H1 (cell line): ENCODE measurements around the gene PTCD3. TPM values are rescaled to one million over a fixed set of nuclear protein-coding genes. Genes with fewer than 3 reads are reported as not detected.

ENCODE experiments used
- CTCF ChIA-PET: fragments of 300-600 bp; sonication (Branson Sonifier 250); formaldehyde crosslinking; loops from one replicate; lab custom pipeline; 2021; ENCODE audit not compliant: partially characterized antibody; lab: Charles Lee
- POLR2A ChIA-PET: fragments of 300-600 bp; sonication (Branson Sonifier 250); formaldehyde crosslinking; loops from one replicate; lab custom pipeline; 2021; ENCODE audit warnings: inconsistent platforms; ENCODE audit not compliant: partially characterized antibody; lab: Charles Lee
- DNase-seq, 2 experiments: peaks; one replicate each; pipeline versions ENCODE4 v3.0.0 to v3.0.0-alpha.2; 2010 to 2022; ENCODE audit warnings: low spot score in 2 of 2, low read depth in 1 of 2, mixed read lengths in 1 of 2
- FAIRE-seq: peaks from 2 replicates; lab custom pipeline; 2011; peaks lifted over from hg19 to GRCh38; lab: Jason Lieb, UNC
- H2AFZ ChIP-seq: 2 replicates; pipeline ENCODE4 v1.8.1; 2012; ENCODE audit warnings: low read length, inconsistent platforms
- H2AK5ac ChIP-seq: 2 replicates; pipeline ENCODE4 v1.6.1; 2013; ENCODE audit warnings: low read depth, low read length
- H2BK120ac ChIP-seq: replicated peaks from 2 replicates; pipeline ENCODE3; 2013; ENCODE audit warnings: low read depth, low read length, inconsistent platforms
- H2BK12ac ChIP-seq: 2 replicates; pipeline ENCODE4 v1.6.1; 2013; ENCODE audit warnings: low read depth, low read length
- H2BK15ac ChIP-seq: 2 replicates; pipeline ENCODE4 v1.6.1; 2013; ENCODE audit warnings: low read length
- H2BK20ac ChIP-seq: 2 replicates; pipeline ENCODE4 v1.6.1; 2013; ENCODE audit warnings: low read length
- H2BK5ac ChIP-seq: 2 replicates; pipeline ENCODE4 v1.6.1; 2013; ENCODE audit warnings: low read depth, low read length
- H3K14ac ChIP-seq: 2 replicates; pipeline ENCODE4 v1.6.1; 2013; ENCODE audit warnings: inconsistent platforms; ENCODE audit not compliant: insufficient read length
- H3K18ac ChIP-seq: 2 replicates; pipeline ENCODE4 v1.6.1; 2013; ENCODE audit warnings: low read length; ENCODE audit errors: extremely low read depth
- H3K23ac ChIP-seq: 2 replicates; pipeline ENCODE4 v1.6.1; 2013; ENCODE audit warnings: inconsistent platforms; ENCODE audit not compliant: insufficient read length
- H3K23me2 ChIP-seq: 2 replicates; pipeline ENCODE4 v1.6.1; 2013; ENCODE audit warnings: low read depth, low read length
- H3K27ac ChIP-seq: 2 replicates; pipeline ENCODE4 v1.6.1; 2011; ENCODE audit warnings: low read depth, low read length, inconsistent platforms
- H3K27me3 ChIP-seq, 4 experiments: replicated peaks in 1 of 4; 1 replicate in 1 of 4; 2 replicates in 3 of 4; pipeline versions ENCODE4 v1.6.1 to v1.8.1; 2011 to 2013; ENCODE audit warnings: low read length in 3 of 4, mild to moderate bottlenecking in 3 of 4, inconsistent platforms in 2 of 4, mixed read lengths in 2 of 4, moderate library complexity in 1 of 4; ENCODE audit not compliant: control insufficient read depth in 3 of 4, insufficient read depth in 3 of 4; ENCODE audit errors: extremely low read depth in 1 of 4
- H3K36me3 ChIP-seq, 4 experiments: 2 replicates each; pipeline versions ENCODE4 v1.6.1 to v1.8.1; 2011 to 2013; ENCODE audit warnings: mild to moderate bottlenecking in 4 of 4, low read length in 3 of 4, moderate library complexity in 2 of 4, control low read depth in 1 of 4, inconsistent platforms in 1 of 4; ENCODE audit not compliant: insufficient read depth in 4 of 4, control insufficient read depth in 2 of 4
- H3K4ac ChIP-seq: replicated peaks from 2 replicates; pipeline ENCODE3; 2013; ENCODE audit warnings: low read length, low read depth, mixed read lengths, inconsistent platforms; ENCODE audit not compliant: insufficient read length
- H3K4me1 ChIP-seq, 4 experiments: replicated peaks in 1 of 4; 1 replicate in 1 of 4; 2 replicates in 3 of 4; pipeline versions ENCODE4 v1.6.1 to v1.8.1; 2011 to 2013; ENCODE audit warnings: low read length in 3 of 4, inconsistent platforms in 2 of 4, mixed read lengths in 1 of 4; ENCODE audit not compliant: insufficient read depth in 4 of 4, control insufficient read depth in 3 of 4
- H3K4me2 ChIP-seq, 2 experiments: 2 replicates each; pipeline versions ENCODE4 v1.6.1 to v1.8.1; 2011 to 2013; ENCODE audit warnings: low read depth in 2 of 2, low read length in 2 of 2, control low read depth in 1 of 2, inconsistent platforms in 1 of 2, mild to moderate bottlenecking in 1 of 2; ENCODE audit not compliant: insufficient read depth in 1 of 2
- H3K4me3 ChIP-seq, 4 experiments: fragments of 200-600, 300-600 bp in 1 of 4; sonication (generic), shearing (Covaris generic), sonication (Bioruptor Twin) in 1 of 4; 2 replicates each; pipeline versions ENCODE4 v1.5.1 to v1.8.1; 2011 to 2016; ENCODE audit warnings: low read length in 4 of 4, low read depth in 3 of 4, control low read depth in 2 of 4, inconsistent platforms in 2 of 4, mild to moderate bottlenecking in 2 of 4, mixed read lengths in 1 of 4, moderate library complexity in 1 of 4; ENCODE audit not compliant: insufficient read depth in 2 of 4; ENCODE audit errors: extremely low read depth in 1 of 4
- H3K56ac ChIP-seq: replicated peaks from 2 replicates; pipeline ENCODE3; 2013; ENCODE audit warnings: low read depth, mild to moderate bottlenecking, mixed read lengths, low read length, inconsistent platforms; ENCODE audit not compliant: insufficient read length
- H3K79me1 ChIP-seq: 2 replicates; pipeline ENCODE4 v1.6.1; 2013; ENCODE audit warnings: low read depth, low read length, control low read depth
- H3K79me2 ChIP-seq, 2 experiments: 2 replicates each; pipeline versions ENCODE4 v1.6.1 to v1.8.1; 2012 to 2013; ENCODE audit warnings: low read length in 2 of 2, mild to moderate bottlenecking in 2 of 2, inconsistent platforms in 1 of 2; ENCODE audit not compliant: insufficient read depth in 2 of 2, control insufficient read depth in 1 of 2
- H3K9ac ChIP-seq, 4 experiments: replicated peaks in 1 of 4; 1 replicate in 1 of 4; 2 replicates in 3 of 4; pipeline versions ENCODE4 v1.6.1 to v1.8.1; 2011 to 2013; ENCODE audit warnings: low read depth in 3 of 4, low read length in 3 of 4, control low read depth in 2 of 4, mild to moderate bottlenecking in 2 of 4, moderate library complexity in 2 of 4, inconsistent platforms in 1 of 4; ENCODE audit errors: extremely low read depth in 1 of 4
- H3K9me3 ChIP-seq, 2 experiments: 2 replicates each; pipeline versions ENCODE4 v1.6.1 to v1.8.1; 2012 to 2013; ENCODE audit warnings: mild to moderate bottlenecking in 2 of 2, moderate library complexity in 2 of 2, control low read depth in 1 of 2, inconsistent platforms in 1 of 2, low read depth in 1 of 2, low read length in 1 of 2, mixed read lengths in 1 of 2; ENCODE audit not compliant: insufficient read depth in 2 of 2
- H4K20me1 ChIP-seq, 2 experiments: replicated peaks in 1 of 2; 2 replicates each; pipeline versions ENCODE3 to v1.8.1; 2011 to 2013; ENCODE audit warnings: inconsistent platforms in 2 of 2, low read length in 2 of 2, mild to moderate bottlenecking in 1 of 2; ENCODE audit not compliant: insufficient read depth in 2 of 2, control insufficient read depth in 1 of 2
- H4K5ac ChIP-seq: 2 replicates; pipeline ENCODE4 v1.6.1; 2013; ENCODE audit warnings: low read length, low read depth, mixed read lengths, inconsistent platforms; ENCODE audit not compliant: insufficient read length
- H4K8ac ChIP-seq: 2 replicates; pipeline ENCODE4 v1.8.0; 2013; ENCODE audit warnings: mild to moderate bottlenecking, moderate library complexity, low read length, inconsistent platforms; ENCODE audit not compliant: insufficient read depth; ENCODE audit errors: extremely low read depth
- H4K91ac ChIP-seq: replicated peaks from 2 replicates; pipeline ENCODE3; 2013; ENCODE audit warnings: low read length, mixed read lengths, inconsistent platforms; ENCODE audit not compliant: insufficient read length
- GABPA ChIP-seq: IDR thresholded peaks from 2 replicates; pipeline ENCODE4 v1.6.1; 2011; ENCODE audit warnings: mild to moderate bottlenecking, low read length, moderate library complexity, borderline replicate concordance; ENCODE audit not compliant: insufficient read depth
- whole genome bisulfite sequencing, 2 experiments: shearing (Covaris generic) in 1 of 2; methylation state at CpG; one replicate each; pipeline versions ENCODE4 v1.1.6 to v1.1.7; 2013 to 2015; ENCODE audit warnings: low lambda C conversion rate in 2 of 2, mixed read lengths in 2 of 2, inconsistent platforms in 1 of 2, low coverage in 1 of 2, missing lambda C conversion rate in 1 of 2; ENCODE audit not compliant: insufficient replicate concordance in 2 of 2, insufficient coverage in 1 of 2, insufficient read length in 1 of 2; ENCODE audit errors: extremely low coverage in 1 of 2, missing lambda C conversion rate in 1 of 2; 5-methylcytosine and 5-hydroxymethylcytosine counted together
- polyA plus RNA-seq, 7 experiments: library from polyadenylated mRNA; depleted of rRNA in 3 of 7; stranded (reverse) in 5 of 7; unstranded in 2 of 7; fragments of >200 nt in 5 of 7; fragments of 200-250 nt in 2 of 7; gene quantifications; 1 replicate in 5 of 7; 2 replicates in 1 of 7; 4 replicates in 1 of 7; pipeline versions ENCODE4 v1.2.1 to v1.2.3, GENCODE V29; 2011 to 2013; ENCODE audit warnings: missing spikeins in 2 of 7, mixed read lengths in 2 of 7
- total RNA-seq: library from RNA; stranded (reverse); fragmentation: NEBNext Ultra II Directional; extraction: Animal tissue kit (Norgen Biotek cat#: 25700); gene quantifications from 2 replicates; pipeline ENCODE4 v1.2.1, GENCODE V29; 2021

Gene PTCD3
- total and polyA plus RNA-seq, 2 of the 8 experiments (the other 6 are each of a cell fraction or from before 2014, with no cell fraction given), result 64.3 to 192 TPM

- ChIA-PET POLR2A (interaction anchor here (1.3 to 4.3 kb wide), 6 partner anchors 8 to 24 kb away, joined by 3 to 24 read pairs (median 6); no protein-coding TSS in a partner anchor), CTCF (interaction anchor here (1.0 to 1.4 kb wide), 4 partner anchors 9 to 66 kb away, joined by 3 to 4 read pairs (median 4); no protein-coding TSS in a partner anchor)
- Histone ChIP-seq H2AFZ (no peak overlapping the region), H4K8ac (no peak overlapping the region), H4K5ac (no peak overlapping the region), H4K20me1 (peaks cover 0 to 8% of the 10 kb centered on the region in 2 experiments), H2BK12ac (no peak overlapping the region), H2BK120ac (no peak overlapping the region), H3K14ac (no peak overlapping the region), H3K9me3 (no peaks in the 10 kb centered on the region), H3K4me3 (no peak overlapping the region), H2AK5ac (no peak overlapping the region), H3K9ac (no peak overlapping the region), H3K79me2 (no peaks in the 10 kb centered on the region), H3K4me2 (no peak overlapping the region), H3K79me1 (no peaks in the 10 kb centered on the region), H2BK5ac (no peak overlapping the region), H3K23me2 (no peaks in the 10 kb centered on the region), H2BK15ac (no peak overlapping the region), H3K36me3 (peaks cover 51 to 100% (median 88%) of the 10 kb centered on the region in 4 experiments), H3K23ac (no peak overlapping the region), H3K27ac (no peak overlapping the region), H3K4ac (no peak overlapping the region), H3K18ac (no peak overlapping the region), H2BK20ac (no peak overlapping the region), H4K91ac (no peak overlapping the region), H3K4me1 (no peaks in the 10 kb centered on the region), H3K56ac (no peak overlapping the region), H3K27me3 (no peaks in the 10 kb centered on the region)
- no peak for FAIRE-seq
- DNase-seq, result no peak
- WGBS, 2 experiments, result 97% methylated on average over 5 of the region's 5 CpGs; no CpG with 5 or more reads in 1 of the 2 experiments
- no peak for TF ChIP-seq GABPA
Observed at GRCh38 chr2:86135653-86136052, 29.6 kb downstream of the PTCD3 start.
